ENCODE data around the gene PRPF40A. TPM values are rescaled to one million over a fixed set of nuclear protein-coding genes. Genes with fewer than 3 reads are reported as not detected.

PRPF40A gene
- total and polyA plus RNA-seq, 2 of the 8 experiments (the other 6 are each of a cell fraction or from before 2014, with no cell fraction given) = 85.5 to 176 TPM

GRCh38 chr2:152717228-152718075 lies at the start of gene PRPF40A (continued):
- TF ChIP-seq SRF (IDR thresholded peaks at IDR 0.05; ENCODE audit: low read depth, low read length) = no peak
- TF ChIP-seq CBX5 (IDR thresholded peaks at IDR 0.05; ENCODE audit: low read depth, low read length) = no peak
- no peak for TF ChIP-seq JUN (IDR thresholded peaks at IDR 0.05; ENCODE audit: low read depth, low read length)
- no peak for TF ChIP-seq KDM5A (IDR thresholded peaks at IDR 0.05; ENCODE audit: low read length)
- TF ChIP-seq EP300 (IDR thresholded peaks at IDR 0.05; ENCODE audit: borderline replicate concordance in 1 of 2, low read depth in 2 of 2, low read length in 2 of 2) = no peak; a peak in 1 of 3 replicates
- peak; percentile 92 for TF ChIP-seq CREB1 (IDR thresholded peaks at IDR 0.05)
- peak; percentile 76 for TF ChIP-seq SP2 (IDR thresholded peaks at IDR 0.05; ENCODE audit: low read length)
- peak; percentile 89 for TF ChIP-seq CHD2 (IDR thresholded peaks at IDR 0.05; ENCODE audit: low read length)
- peak; percentile 48 for TF ChIP-seq SAP30 (IDR thresholded peaks at IDR 0.05; ENCODE audit: insufficient read depth, insufficient replicate concordance, low read length)
- peak; percentile 40; the same call in 1 of the 2 replicates for TF ChIP-seq EGR1 (IDR thresholded peaks at IDR 0.05; ENCODE audit: borderline replicate concordance, low read depth, low read length)
- peak; percentile 10; the same call in 1 of the 2 replicates for TF ChIP-seq NRF1 (IDR thresholded peaks at IDR 0.05; ENCODE audit: low read depth, low read length)
- TF ChIP-seq KDM4A (IDR thresholded peaks at IDR 0.05; ENCODE audit: low read depth, low read length, severe bottlenecking) = peak; percentile 53

Data from H1 (cell line).